ENCODE data around the gene DAGLA. TPM values are rescaled to one million over a fixed set of nuclear protein-coding genes. Genes with fewer than 3 reads are reported as not detected.
A peak's percentile ranks its signal among the peaks of the same experiment; 100 is the strongest.

The DAGLA gene
- total RNA-seq, 1 experiment from 2014 or later, result 9.5 TPM

GRCh38 chr11:61713464-61713863 lies 33.3 kb downstream of the DAGLA start:
- Mint-ChIP-seq H3K36me3 (ENCODE audit: insufficient read depth, unreplicated experiment) (peaks cover 5% of the 10 kb centered on the region), H3K4me1 (ENCODE audit: low read depth, unreplicated experiment) (peaks cover 13% of the 10 kb centered on the region), H3K27ac (ENCODE audit: unreplicated experiment) (no peak overlapping the region), H3K4me3 (ENCODE audit: unreplicated experiment) (no peak overlapping the region), H3K9me3 (ENCODE audit: unreplicated experiment) (no peaks in the 10 kb centered on the region), H3K27me3 (ENCODE audit: insufficient read depth, unreplicated experiment) (no peaks in the 10 kb centered on the region)
- intact Hi-C loops (cut with micrococcal nuclease; ENCODE audit: unreplicated experiment), result no loop called here
- POLR2A ChIA-PET, result no interaction called here
- peaks cover 19% of the 10 kb centered on the region for H3K4me1 ChIP-seq
- no TSS peak for BruUV-seq (replicated peaks)
- H3K4me3 ChIP-seq (ENCODE audit: low read depth, low read length), result no peak overlapping the region
- no peaks in the 10 kb centered on the region for H3K27me3 ChIP-seq (replicated peaks; ENCODE audit: control insufficient read depth, insufficient read depth, low read length)
- CTCF ChIA-PET, result no interaction called here
- no peaks in the 10 kb centered on the region for H3K9me3 ChIP-seq
- DNase-seq, result no peak
- TF ChIP-seq, protein P1, sequence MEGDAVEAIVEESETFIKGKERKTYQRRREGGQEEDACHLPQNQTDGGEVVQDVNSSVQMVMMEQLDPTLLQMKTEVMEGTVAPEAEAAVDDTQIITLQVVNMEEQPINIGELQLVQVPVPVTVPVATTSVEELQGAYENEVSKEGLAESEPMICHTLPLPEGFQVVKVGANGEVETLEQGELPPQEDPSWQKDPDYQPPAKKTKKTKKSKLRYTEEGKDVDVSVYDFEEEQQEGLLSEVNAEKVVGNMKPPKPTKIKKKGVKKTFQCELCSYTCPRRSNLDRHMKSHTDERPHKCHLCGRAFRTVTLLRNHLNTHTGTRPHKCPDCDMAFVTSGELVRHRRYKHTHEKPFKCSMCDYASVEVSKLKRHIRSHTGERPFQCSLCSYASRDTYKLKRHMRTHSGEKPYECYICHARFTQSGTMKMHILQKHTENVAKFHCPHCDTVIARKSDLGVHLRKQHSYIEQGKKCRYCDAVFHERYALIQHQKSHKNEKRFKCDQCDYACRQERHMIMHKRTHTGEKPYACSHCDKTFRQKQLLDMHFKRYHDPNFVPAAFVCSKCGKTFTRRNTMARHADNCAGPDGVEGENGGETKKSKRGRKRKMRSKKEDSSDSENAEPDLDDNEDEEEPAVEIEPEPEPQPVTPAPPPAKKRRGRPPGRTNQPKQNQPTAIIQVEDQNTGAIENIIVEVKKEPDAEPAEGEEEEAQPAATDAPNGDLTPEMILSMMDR (IDR thresholded peaks at IDR 0.05; ENCODE audit: insufficient read depth in 1 of 2, low read depth in 1 of 2, low read length in 1 of 2, severe bottlenecking in 1 of 2, unreplicated experiment in 1 of 2), result no peak
- no peaks in the 10 kb centered on the region for H3K36me3 ChIP-seq (ENCODE audit: control insufficient read depth, insufficient read depth, low read length)

- Mint-ChIP-seq H3K36me3 (ENCODE audit: insufficient read depth, unreplicated experiment) (peaks cover 5% of the 10 kb centered on the region), H3K4me1 (ENCODE audit: low read depth, unreplicated experiment) (peaks cover 13% of the 10 kb centered on the region), H3K9me3 (ENCODE audit: unreplicated experiment) (no peaks in the 10 kb centered on the region), H3K27me3 (ENCODE audit: insufficient read depth, unreplicated experiment) (no peaks in the 10 kb centered on the region), H3K27ac (ENCODE audit: unreplicated experiment) (peak overlapping the region; percentile 30), H3K4me3 (ENCODE audit: unreplicated experiment) (no peak overlapping the region)
- H3K36me3 ChIP-seq (ENCODE audit: control insufficient read depth, insufficient read depth, low read length), result no peaks in the 10 kb centered on the region
- no peaks in the 10 kb centered on the region for H3K9me3 ChIP-seq
- peaks cover 19% of the 10 kb centered on the region for H3K4me1 ChIP-seq
- POLR2A ChIA-PET, result no interaction called here
- DNase-seq, result no peak
- CTCF ChIA-PET, result no interaction called here
- H3K4me3 ChIP-seq (ENCODE audit: low read depth, low read length), result no peak overlapping the region
- TF ChIP-seq, protein P1 (IDR thresholded peaks at IDR 0.05; ENCODE audit: insufficient read depth in 1 of 2, low read depth in 1 of 2, low read length in 1 of 2, severe bottlenecking in 1 of 2, unreplicated experiment in 1 of 2), result no peak
- no TSS peak for BruUV-seq (replicated peaks)
- H3K27me3 ChIP-seq (replicated peaks; ENCODE audit: control insufficient read depth, insufficient read depth, low read length), result no peaks in the 10 kb centered on the region
- intact Hi-C loops (cut with micrococcal nuclease; ENCODE audit: unreplicated experiment), result no loop called here
Observed at GRCh38 chr11:61713906-61714305, 33.7 kb downstream of the DAGLA start.

DNA sequence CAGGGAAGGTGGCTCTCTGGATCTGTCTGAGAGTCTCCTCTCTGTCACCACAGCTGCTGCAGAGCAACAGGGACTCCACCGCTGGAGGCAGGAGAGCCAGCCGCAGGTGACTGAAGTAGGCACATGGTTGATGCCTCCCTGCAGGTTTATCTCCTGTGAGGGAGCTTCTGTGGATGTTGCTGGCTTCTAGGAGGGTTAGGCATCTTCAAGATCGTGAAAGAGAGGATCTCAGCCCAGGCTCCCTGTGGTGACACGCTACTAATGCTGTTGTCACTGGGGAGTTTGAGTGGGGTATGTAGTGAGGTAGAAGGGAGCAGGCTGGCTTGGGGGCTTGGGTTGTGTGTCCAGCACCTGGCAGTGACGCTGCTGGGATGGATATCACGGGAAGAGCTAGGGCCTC lies 34.1 kb downstream of the DAGLA start:
- BruUV-seq (replicated peaks), result no TSS peak
- CTCF ChIA-PET, result no interaction called here

More for the DNA sequence above, 34.1 kb downstream of the DAGLA start:
- Mint-ChIP-seq H3K36me3 (ENCODE audit: insufficient read depth, unreplicated experiment) (peaks cover 5% of the 10 kb centered on the region), H3K27me3 (ENCODE audit: insufficient read depth, unreplicated experiment) (no peaks in the 10 kb centered on the region), H3K27ac (ENCODE audit: unreplicated experiment) (peak overlapping the region; percentile 30), H3K9me3 (ENCODE audit: unreplicated experiment) (no peaks in the 10 kb centered on the region), H3K4me3 (ENCODE audit: unreplicated experiment) (no peak overlapping the region), H3K4me1 (ENCODE audit: low read depth, unreplicated experiment) (peaks cover 13% of the 10 kb centered on the region)
- POLR2A ChIA-PET, result no interaction called here
- no peak for DNase-seq
- no peak overlapping the region for H3K4me3 ChIP-seq (ENCODE audit: low read depth, low read length)
- intact Hi-C loops (cut with micrococcal nuclease; ENCODE audit: unreplicated experiment), result no loop called here
- TF ChIP-seq, protein P1 (IDR thresholded peaks at IDR 0.05; ENCODE audit: insufficient read depth in 1 of 2, low read depth in 1 of 2, low read length in 1 of 2, severe bottlenecking in 1 of 2, unreplicated experiment in 1 of 2), result no peak
- H3K36me3 ChIP-seq (ENCODE audit: control insufficient read depth, insufficient read depth, low read length), result no peaks in the 10 kb centered on the region
- H3K4me1 ChIP-seq, result peaks cover 19% of the 10 kb centered on the region
- no peaks in the 10 kb centered on the region for H3K9me3 ChIP-seq
- no peaks in the 10 kb centered on the region for H3K27me3 ChIP-seq (replicated peaks; ENCODE audit: control insufficient read depth, insufficient read depth, low read length)
